DMS 273 (cell line): ENCODE results near the gene DPY19L3.
"Not testable (repeated sequence)": the region's sequence is repeated elsewhere in the genome, so short reads cannot be mapped to it uniquely, and the experiment has no call there.

Experiments used
- DNase-seq: peaks from one replicate; lab custom pipeline; 2025; ENCODE audit not compliant: unreplicated experiment; lab: John Stamatoyannopoulos, UW

Gene DPY19L3

GRCh38 chr19:32405431-32406160 is at the start of gene DPY19L3:
Gene DPY19L3 (plus strand): TSS chr19:32405770. CDS start chr19:32408254, 2,484 bp downstream.
- DNase-seq = peak; percentile 97

GRCh38 chr19:32357720-32358119 is 47.9 kb upstream of the DPY19L3 start:
- DNase-seq = peak; percentile 12

- DNase-seq = no peak
Observed at GRCh38 chr19:32358321-32358720, 47.2 kb upstream of the DPY19L3 start.

- DNase-seq = no peak
Observed at GRCh38 chr19:32359581-32359980, 46.0 kb upstream of the DPY19L3 start.

GRCh38 chr19:32361574-32362317 is 43.8 kb upstream of the DPY19L3 start:
- no peak for DNase-seq

- DNase-seq = no peak
Observed at GRCh38 chr19:32362318-32362691, 43.3 kb upstream of the DPY19L3 start.

GRCh38 chr19:32363175-32363574 is 42.4 kb upstream of the DPY19L3 start:
- no peak for DNase-seq

- no peak for DNase-seq
Observed at GRCh38 chr19:32363632-32364031, 41.9 kb upstream of the DPY19L3 start.

GRCh38 chr19:32364040-32364439 is 41.5 kb upstream of the DPY19L3 start:
- no peak for DNase-seq

- no peak for DNase-seq
Observed at GRCh38 chr19:32367063-32367462, 38.5 kb upstream of the DPY19L3 start.

GRCh38 chr19:32367948-32368536 is 37.5 kb upstream of the DPY19L3 start:
- DNase-seq = no peak

- DNase-seq = no peak
Observed at GRCh38 chr19:32368787-32369186, 36.8 kb upstream of the DPY19L3 start.

- DNase-seq = no peak
Observed at GRCh38 chr19:32372726-32373517, 32.6 kb upstream of the DPY19L3 start.

- no peak for DNase-seq
Observed at GRCh38 chr19:32373585-32374295, 31.8 kb upstream of the DPY19L3 start.

- DNase-seq = not testable (repeated sequence)
Observed at GRCh38 chr19:32374362-32374761, 31.2 kb upstream of the DPY19L3 start.

GRCh38 chr19:32377088-32377487 is 28.5 kb upstream of the DPY19L3 start:
- peak; percentile 12 for DNase-seq

- DNase-seq = no peak
Observed at GRCh38 chr19:32380269-32380668, 25.3 kb upstream of the DPY19L3 start.

GRCh38 chr19:32387701-32388392 is 17.7 kb upstream of the DPY19L3 start:
- peak; percentile 6 for DNase-seq

- DNase-seq = no peak
Observed at GRCh38 chr19:32388393-32388855, 17.1 kb upstream of the DPY19L3 start.

- DNase-seq = no peak
Observed at GRCh38 chr19:32392901-32393300, 12.7 kb upstream of the DPY19L3 start.
